ENCODE measurements around the gene CYSLTR2.

DNA sequence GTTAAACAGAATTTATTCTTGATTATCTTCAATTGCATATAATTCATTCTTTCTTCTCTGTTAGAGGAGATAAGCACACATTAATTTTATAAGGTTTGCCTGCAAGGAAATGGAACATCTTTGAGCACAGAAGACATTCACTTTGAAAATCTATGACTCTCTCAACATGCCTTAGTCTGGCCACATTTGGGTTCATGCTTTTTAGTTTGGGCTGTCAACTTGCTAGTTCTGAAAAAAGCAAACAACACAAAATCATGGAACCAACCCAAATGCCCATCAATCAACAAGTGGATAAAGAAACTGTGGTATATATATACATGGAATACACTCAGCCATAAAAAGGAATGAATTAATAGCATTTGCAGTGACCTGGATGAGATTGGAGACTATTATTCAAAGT is 71.5 kb downstream of the CYSLTR2 start:
- TF ChIP-seq EZH2phosphoT487 (IDR thresholded peaks at IDR 0.05; ENCODE audit: borderline replicate concordance, low read length) (no peak), CTCF (conservative IDR thresholded peaks at IDR 0.05; ENCODE audit: low read depth, low read length) (no peak), EZH2 (IDR thresholded peaks at IDR 0.05; ENCODE audit: low read length, unreplicated experiment) (no peak)

All from PC-3 (cell line).